ENCODE results near the gene BMP3. TPM values are rescaled to one million over a fixed set of nuclear protein-coding genes. Genes with fewer than 3 reads are reported as not detected.

BMP3 gene
- total RNA-seq, 1 donor from 2014 or later, result not detected

GRCh38 chr4:81102107-81102506, 71.6 kb downstream of the BMP3 start:
- DNase-seq (ENCODE audit: low read depth, low spot score), result no peak

GRCh38 chr4:81106150-81106549, 75.6 kb downstream of the BMP3 start:
- DNase-seq (ENCODE audit: low read depth, low spot score), result no peak

Other genes starting within 250 kb of the BMP3 start
- not detected in 2 replicates for gene PRKG2, start 184.5 kb downstream of the BMP3 start, total RNA-seq

All from pulmonary artery endothelial cell (primary cell).